Measurements from ENCODE around the gene PASK. TPM values are rescaled to one million over a fixed set of nuclear protein-coding genes. Genes with fewer than 3 reads are reported as not detected.

PASK gene
- total RNA-seq, 6 donors from 2014 or later = 4.3 to 18.9 (median 13.8) TPM

DNA sequence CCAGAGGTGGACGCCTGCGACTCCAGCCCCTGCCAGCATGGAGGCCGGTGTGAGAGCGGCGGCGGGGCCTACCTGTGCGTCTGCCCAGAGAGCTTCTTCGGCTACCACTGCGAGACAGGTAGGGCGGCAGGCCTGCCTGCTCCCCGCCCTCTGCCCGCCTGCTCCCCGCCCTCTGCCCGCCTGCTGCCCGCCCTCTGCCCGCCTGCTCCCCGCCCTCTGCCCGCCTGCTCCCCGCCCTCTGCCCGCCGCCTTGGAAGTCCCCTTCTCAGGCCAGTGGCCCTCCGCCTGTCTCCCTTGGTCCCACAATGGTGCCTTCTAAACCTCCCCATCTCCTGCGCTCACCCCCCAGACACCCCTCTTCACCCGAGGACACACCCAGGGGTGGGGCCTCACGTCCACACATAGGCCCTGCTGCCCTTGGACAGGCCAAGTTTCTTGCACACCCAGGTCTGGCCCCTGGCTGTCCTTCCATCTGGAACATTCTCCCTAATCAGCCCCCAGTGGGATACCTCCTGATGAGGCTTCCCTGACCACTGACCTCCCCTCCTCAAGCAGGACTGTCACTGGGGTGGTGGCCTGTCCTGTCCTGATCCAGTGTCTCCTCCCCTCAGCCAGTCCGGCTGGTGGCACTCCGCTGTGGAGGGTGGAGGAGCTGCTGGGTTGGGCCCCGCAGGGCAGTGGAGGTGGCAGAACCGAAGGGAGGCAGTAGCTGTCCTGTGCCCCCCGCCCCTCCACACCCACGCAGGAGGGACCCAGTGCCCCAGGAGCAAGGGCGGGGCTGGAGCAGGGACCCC, 85.1 kb downstream of the PASK start:
- Histone ChIP-seq H3K9me3 (no peaks in the 10 kb centered on the region), H3K36me3 (peaks cover 0 to 34% (median 20%) of the 10 kb centered on the region in 4 donors), H3K4me3 (peak overlapping the region in 3 of 4 donors; percentile 29 to 43 (median 40)), H3K27me3 (no peaks in the 10 kb centered on the region), H3K27ac (peak overlapping the region in 1 of 4 donors; percentile 49), H3K4me1 (peaks cover 0 to 28% (median 7%) of the 10 kb centered on the region in 4 donors)
- peak; percentile 42 to 83 for ATAC-seq (ENCODE audit: low FRiP score in 2 of 2)
- DNase-seq = peak; percentile 40 to 93
- 30% methylated on average over 8 to 15 of the region's 32 CpGs for WGBS, 2 donors
- TF ChIP-seq POLR2AphosphoS5 (IDR thresholded peaks at IDR 0.05) (no peak), POLR2A (IDR thresholded peaks at IDR 0.05) (peak in 1 of 4 donors; percentile 57)

DNA sequence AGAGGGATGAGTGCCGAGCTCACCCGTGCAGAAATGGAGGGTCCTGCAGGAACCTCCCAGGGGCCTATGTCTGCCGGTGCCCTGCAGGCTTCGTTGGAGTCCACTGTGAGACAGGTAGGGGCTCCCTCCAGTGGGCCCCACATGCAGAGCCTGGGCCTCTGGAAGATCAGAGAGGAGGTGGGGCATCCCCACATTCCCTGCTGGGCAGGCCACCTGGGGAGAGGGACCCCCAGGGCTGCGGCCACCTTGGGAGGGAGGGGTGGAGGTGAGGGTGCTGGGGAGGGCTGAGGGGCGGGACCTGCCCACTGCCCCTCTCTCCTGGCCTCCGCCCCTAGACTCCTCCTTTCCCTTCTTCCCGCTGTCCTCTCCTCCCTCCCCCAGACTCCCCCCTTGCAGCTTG, 85.7 kb downstream of the PASK start:
- 26 to 52% methylated on average over 3 to 7 of the region's 8 CpGs for WGBS, 2 donors
- DNase-seq (peak in 1 of 2 donors; percentile 56), ATAC-seq (ENCODE audit: low FRiP score in 2 of 2) (peak; percentile 19 to 51)
- Histone ChIP-seq H3K27ac (peak overlapping the region in 1 of 4 donors; percentile 49), H3K9me3 (no peaks in the 10 kb centered on the region), H3K27me3 (no peaks in the 10 kb centered on the region), H3K4me3 (peak overlapping the region in 3 of 4 donors; percentile 29 to 43 (median 40)), H3K36me3 (peaks cover 0 to 28% (median 14%) of the 10 kb centered on the region in 4 donors), H3K4me1 (peaks cover 0 to 28% (median 7%) of the 10 kb centered on the region in 4 donors)
- TF ChIP-seq POLR2A (IDR thresholded peaks at IDR 0.05) (no peak), EP300 (IDR thresholded peaks at IDR 0.05) (no peak), POLR2AphosphoS5 (IDR thresholded peaks at IDR 0.05) (no peak)
- TF ChIP-seq, protein P1, sequence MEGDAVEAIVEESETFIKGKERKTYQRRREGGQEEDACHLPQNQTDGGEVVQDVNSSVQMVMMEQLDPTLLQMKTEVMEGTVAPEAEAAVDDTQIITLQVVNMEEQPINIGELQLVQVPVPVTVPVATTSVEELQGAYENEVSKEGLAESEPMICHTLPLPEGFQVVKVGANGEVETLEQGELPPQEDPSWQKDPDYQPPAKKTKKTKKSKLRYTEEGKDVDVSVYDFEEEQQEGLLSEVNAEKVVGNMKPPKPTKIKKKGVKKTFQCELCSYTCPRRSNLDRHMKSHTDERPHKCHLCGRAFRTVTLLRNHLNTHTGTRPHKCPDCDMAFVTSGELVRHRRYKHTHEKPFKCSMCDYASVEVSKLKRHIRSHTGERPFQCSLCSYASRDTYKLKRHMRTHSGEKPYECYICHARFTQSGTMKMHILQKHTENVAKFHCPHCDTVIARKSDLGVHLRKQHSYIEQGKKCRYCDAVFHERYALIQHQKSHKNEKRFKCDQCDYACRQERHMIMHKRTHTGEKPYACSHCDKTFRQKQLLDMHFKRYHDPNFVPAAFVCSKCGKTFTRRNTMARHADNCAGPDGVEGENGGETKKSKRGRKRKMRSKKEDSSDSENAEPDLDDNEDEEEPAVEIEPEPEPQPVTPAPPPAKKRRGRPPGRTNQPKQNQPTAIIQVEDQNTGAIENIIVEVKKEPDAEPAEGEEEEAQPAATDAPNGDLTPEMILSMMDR (IDR thresholded peaks at IDR 0.05) = peak in 1 of 6 experiments; percentile 35

GRCh38 chr2:241063093-241063551, 86.2 kb downstream of the PASK start:
- Histone ChIP-seq H3K9me3 (no peaks in the 10 kb centered on the region), H3K36me3 (peaks cover 0 to 23% (median 11%) of the 10 kb centered on the region in 4 donors), H3K27me3 (no peaks in the 10 kb centered on the region), H3K4me1 (peaks cover 0 to 28% (median 7%) of the 10 kb centered on the region in 4 donors), H3K27ac (no peak overlapping the region), H3K4me3 (peak overlapping the region in 3 of 4 donors; percentile 29 to 43 (median 40))
- WGBS, 2 donors = 61 to 74% methylated on average over 4 to 12 of the region's 13 CpGs
- TF ChIP-seq POLR2AphosphoS5 (IDR thresholded peaks at IDR 0.05) = no peak
- TF ChIP-seq, protein P1 (IDR thresholded peaks at IDR 0.05) = no peak
- TF ChIP-seq POLR2A (IDR thresholded peaks at IDR 0.05) = no peak
- no peak for TF ChIP-seq EP300 (IDR thresholded peaks at IDR 0.05)
- peak; percentile 23 to 39 for ATAC-seq (ENCODE audit: low FRiP score in 2 of 2)
- peak; percentile 20 to 84 for DNase-seq

DNA sequence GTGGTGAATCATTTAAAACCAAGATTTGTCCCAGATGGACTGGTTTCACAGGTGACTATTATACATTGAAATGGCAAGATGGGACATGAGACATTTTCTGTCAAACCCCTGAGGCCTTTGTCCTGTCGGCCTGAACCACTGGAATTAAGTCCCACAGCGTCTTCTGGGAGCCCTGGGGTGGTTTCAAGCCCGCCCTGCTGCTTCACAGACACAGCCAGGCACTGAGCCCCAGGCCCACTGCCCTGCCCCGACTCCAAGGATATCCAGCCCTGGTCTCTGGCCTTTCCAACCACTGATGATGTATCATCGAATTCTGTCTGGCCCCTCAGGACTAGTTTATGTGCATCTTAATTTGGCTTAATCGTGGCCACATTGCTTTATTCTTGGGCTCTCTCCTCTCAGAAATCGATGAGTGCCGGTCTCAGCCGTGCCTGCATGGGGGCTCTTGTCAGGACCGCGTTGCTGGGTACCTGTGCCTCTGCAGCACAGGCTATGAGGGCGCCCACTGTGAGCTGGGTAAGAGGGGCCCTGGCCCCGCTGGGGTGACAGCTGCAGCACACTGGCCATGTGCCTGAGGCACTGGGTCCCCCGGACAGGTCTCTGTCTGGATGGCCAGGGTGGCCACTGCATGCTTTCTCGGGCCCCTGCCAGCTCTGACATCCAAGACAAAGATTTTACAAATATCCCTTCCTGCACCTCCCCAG, 86.7 kb downstream of the PASK start:
- H3K27ac ChIP-seq = no peak overlapping the region
- H3K4me1 ChIP-seq = peaks cover 0 to 28% (median 7%) of the 10 kb centered on the region in 4 donors
- DNase-seq (peak; percentile 21 to 45), ATAC-seq (ENCODE audit: low FRiP score in 2 of 2) (no peak)
- H3K27me3 ChIP-seq = no peaks in the 10 kb centered on the region
- peaks cover 0 to 18% (median 8%) of the 10 kb centered on the region in 4 donors for H3K36me3 ChIP-seq
- H3K9me3 ChIP-seq = no peaks in the 10 kb centered on the region
- TF ChIP-seq, protein P1 (IDR thresholded peaks at IDR 0.05) = no peak
- TF ChIP-seq EP300 (IDR thresholded peaks at IDR 0.05) = no peak
- TF ChIP-seq POLR2AphosphoS5 (IDR thresholded peaks at IDR 0.05) = no peak
- TF ChIP-seq POLR2A (IDR thresholded peaks at IDR 0.05) = no peak
- 83 to 87% methylated on average over 11 to 14 of the region's 15 CpGs for WGBS, 2 donors
- H3K4me3 ChIP-seq = no peak overlapping the region

GRCh38 chr2:241061275-241061674, 88.0 kb downstream of the PASK start:
- DNase-seq (peak in 1 of 2 donors; percentile 68), ATAC-seq (ENCODE audit: low FRiP score in 2 of 2) (peak in 1 of 2 donors; percentile 12)
- no peak overlapping the region for H3K4me3 ChIP-seq
- 62 to 70% methylated on average over 6 of the region's 6 CpGs for WGBS, 2 donors
- peak overlapping the region in 2 of 4 donors; percentile 27 to 40 for H3K27ac ChIP-seq
- H3K36me3 ChIP-seq = peaks cover 0 to 8% (median 4%) of the 10 kb centered on the region in 4 donors
- TF ChIP-seq POLR2A (IDR thresholded peaks at IDR 0.05) (no peak), EP300 (IDR thresholded peaks at IDR 0.05) (peak in 1 of 4 donors; percentile 62), POLR2AphosphoS5 (IDR thresholded peaks at IDR 0.05) (peak; percentile 25 to 61)
- peaks cover 0 to 28% (median 7%) of the 10 kb centered on the region in 4 donors for H3K4me1 ChIP-seq
- H3K27me3 ChIP-seq = no peaks in the 10 kb centered on the region
- no peaks in the 10 kb centered on the region for H3K9me3 ChIP-seq

Small RNA genes lying within 50 kb of the gene (small RNA-seq; reads per million reads assigned to genes)
- gene AC005237.2 = 0 reads per million in 4 donors

Other genes starting within 250 kb of the PASK start
- 10 to 100 TPM in 3 of 6 donors, 1 to 10 TPM in 2, under 1 TPM in 1; 0.23 to 17.8 (median 7.6) TPM for gene CROCC2, start 243.1 kb downstream of the PASK start, total RNA-seq
- 100 to 1,000 TPM in 1 of 6 donors, 10 to 100 TPM in 5; 26.0 to 189 (median 38.9) TPM for gene SNED1, start 150.9 kb downstream of the PASK start, total RNA-seq
- 10 to 100 TPM; 22.3 to 54.4 (median 25.4) TPM for gene MTERF4, start 47.2 kb downstream of the PASK start, total RNA-seq
- 10 to 100 TPM; 38.8 to 76.1 (median 57.7) TPM for gene PPP1R7, start 995 bp upstream of the PASK start, total RNA-seq
- gene ANO7, start 39.2 kb upstream of the PASK start, total RNA-seq = 1 to 10 TPM in 5 of 6 donors, under 1 TPM in 1; 0.30 to 1.3 (median 1.1) TPM
- 100 to 1,000 TPM; 339 to 691 (median 487) TPM for gene HDLBP, start 166.2 kb upstream of the PASK start, total RNA-seq
- gene SEPTIN2, start 166.5 kb upstream of the PASK start, total RNA-seq = 100 to 1,000 TPM; 213 to 322 (median 252) TPM
- 10 to 100 TPM; 33.4 to 96.4 (median 42.2) TPM for gene FARP2, start 206.8 kb upstream of the PASK start, total RNA-seq